ENCODE results near the gene MCTP1. TPM values are rescaled to one million over a fixed set of nuclear protein-coding genes. Genes with fewer than 3 reads are reported as not detected.

The MCTP1 gene
- total RNA-seq, 2 donors from 2014 or later, result 22.1 to 256 TPM

- Histone ChIP-seq H3K36me3 (no peaks in the 10 kb centered on the region), H3K27me3 (replicated peaks; ENCODE audit: insufficient read depth) (no peaks in the 10 kb centered on the region), H3K27ac (no peak overlapping the region), H3K9me3 (no peaks in the 10 kb centered on the region), H3K4me3 (no peak overlapping the region), H3K4me1 (ENCODE audit: control insufficient read depth in 1 of 2, low read depth in 2 of 2) (peaks cover 0 to 4% of the 10 kb centered on the region in 2 donors)
- DNase-seq (ENCODE audit: low spot score) (no peak), ATAC-seq (ENCODE audit: insufficient number of reproducible peaks, low FRiP score, low read depth) (no peak)
- TF ChIP-seq CTCF (IDR thresholded peaks at IDR 0.05), result no peak
Observed at GRCh38 chr5:95084757-95085156, 200.1 kb downstream of the MCTP1 start.

- Histone ChIP-seq H3K4me3 (no peak overlapping the region), H3K27me3 (replicated peaks; ENCODE audit: insufficient read depth) (no peaks in the 10 kb centered on the region), H3K4me1 (ENCODE audit: control insufficient read depth in 1 of 2, low read depth in 2 of 2) (peaks cover 0 to 4% of the 10 kb centered on the region in 2 donors), H3K27ac (no peak overlapping the region), H3K36me3 (no peaks in the 10 kb centered on the region), H3K9me3 (no peaks in the 10 kb centered on the region)
- no peak for DNase-seq (ENCODE audit: low spot score)
- ATAC-seq (ENCODE audit: insufficient number of reproducible peaks, low FRiP score, low read depth), result no peak
- TF ChIP-seq CTCF (IDR thresholded peaks at IDR 0.05), result no peak
Observed at GRCh38 chr5:95083606-95084005, 201.3 kb downstream of the MCTP1 start.

GRCh38 chr5:95081982-95082381, 202.9 kb downstream of the MCTP1 start:
- no peak for DNase-seq (ENCODE audit: low spot score)
- no peak for ATAC-seq (ENCODE audit: insufficient number of reproducible peaks, low FRiP score, low read depth)
- Histone ChIP-seq H3K27me3 (replicated peaks; ENCODE audit: insufficient read depth) (no peaks in the 10 kb centered on the region), H3K27ac (no peak overlapping the region), H3K9me3 (no peaks in the 10 kb centered on the region), H3K4me1 (ENCODE audit: control insufficient read depth in 1 of 2, low read depth in 2 of 2) (peaks cover 0 to 4% of the 10 kb centered on the region in 2 donors), H3K36me3 (no peaks in the 10 kb centered on the region), H3K4me3 (peak overlapping the region; percentile 65)
- TF ChIP-seq CTCF (IDR thresholded peaks at IDR 0.05), result no peak

- peaks cover 0 to 4% of the 10 kb centered on the region in 2 donors for H3K4me1 ChIP-seq (ENCODE audit: control insufficient read depth in 1 of 2, low read depth in 2 of 2)
- no peaks in the 10 kb centered on the region for H3K36me3 ChIP-seq
- peak overlapping the region; percentile 65 for H3K4me3 ChIP-seq
- H3K27me3 ChIP-seq (replicated peaks; ENCODE audit: insufficient read depth), result no peaks in the 10 kb centered on the region
- H3K27ac ChIP-seq, result no peak overlapping the region
- TF ChIP-seq CTCF (IDR thresholded peaks at IDR 0.05), result no peak
- DNase-seq (ENCODE audit: low spot score), result no peak
- H3K9me3 ChIP-seq, result no peaks in the 10 kb centered on the region
- ATAC-seq (ENCODE audit: insufficient number of reproducible peaks, low FRiP score, low read depth), result no peak
Observed at GRCh38 chr5:95081500-95081960, 203.4 kb downstream of the MCTP1 start.

- Histone ChIP-seq H3K4me1 (ENCODE audit: control insufficient read depth in 1 of 2, low read depth in 2 of 2) (peaks cover 0 to 4% of the 10 kb centered on the region in 2 donors), H3K9me3 (no peaks in the 10 kb centered on the region), H3K27ac (no peak overlapping the region), H3K36me3 (no peaks in the 10 kb centered on the region), H3K27me3 (replicated peaks; ENCODE audit: insufficient read depth) (no peaks in the 10 kb centered on the region), H3K4me3 (peak overlapping the region; percentile 65)
- ATAC-seq (ENCODE audit: insufficient number of reproducible peaks, low FRiP score, low read depth) (no peak), DNase-seq (ENCODE audit: low spot score) (no peak)
- no peak for TF ChIP-seq CTCF (IDR thresholded peaks at IDR 0.05)
Observed at GRCh38 chr5:95080441-95080840, 204.5 kb downstream of the MCTP1 start.
